ENCODE results near the gene OTUD5. TPM values are rescaled to one million over a fixed set of nuclear protein-coding genes. Genes with fewer than 3 reads are reported as not detected.
A peak's percentile ranks its signal among the peaks of the same experiment; 100 is the strongest.

OTUD5 gene
- total RNA-seq, 1 experiment from 2014 or later, result 52.6 TPM

GRCh38 chrX:48997455-48997854, 40.0 kb upstream of the OTUD5 start:
- H3K36me3 Mint-ChIP-seq, result peaks cover 48% of the 10 kb centered on the region
- POLR2A ChIA-PET, result no interaction called here
- no peak overlapping the region for H3K27ac Mint-ChIP-seq
- no peak overlapping the region for H3K4me3 Mint-ChIP-seq
- peaks cover 6% of the 10 kb centered on the region; the same call in 1 of the 2 replicates for H3K4me1 Mint-ChIP-seq
- DNase-seq (ENCODE audit: low spot score) (no peak), ATAC-seq (no peak)
- CTCF ChIA-PET, result no interaction called here
- H3K27me3 Mint-ChIP-seq (ENCODE audit: low read depth), result no peaks in the 10 kb centered on the region
- no peak for TF ChIP-seq AFF4 (CRISPR knock-in tag; IDR thresholded peaks at IDR 0.05; ENCODE audit: borderline replicate concordance)
- H3K9me3 Mint-ChIP-seq, result no peaks in the 10 kb centered on the region

GRCh38 chrX:48996969-48997368, 39.6 kb upstream of the OTUD5 start:
- H3K4me3 Mint-ChIP-seq, result no peak overlapping the region
- no peak overlapping the region for H3K27ac Mint-ChIP-seq
- peaks cover 6% of the 10 kb centered on the region; the same call in 1 of the 2 replicates for H3K4me1 Mint-ChIP-seq
- H3K27me3 Mint-ChIP-seq (ENCODE audit: low read depth), result no peaks in the 10 kb centered on the region
- H3K9me3 Mint-ChIP-seq, result no peaks in the 10 kb centered on the region
- ATAC-seq (no peak), DNase-seq (ENCODE audit: low spot score) (peak; percentile 41)
- CTCF ChIA-PET, result no interaction called here
- no peak for TF ChIP-seq KAT7 (CRISPR knock-in tag; IDR thresholded peaks at IDR 0.05; ENCODE audit: borderline replicate concordance)
- POLR2A ChIA-PET, result no interaction called here
- peaks cover 51% of the 10 kb centered on the region for H3K36me3 Mint-ChIP-seq

GRCh38 chrX:48992341-48992740, 34.9 kb upstream of the OTUD5 start:
- ChIA-PET POLR2A (no interaction called here), CTCF (no interaction called here)
- no peak overlapping the region for H3K4me3 Mint-ChIP-seq
- H3K4me1 Mint-ChIP-seq, result no peaks in the 10 kb centered on the region
- no peak for ATAC-seq
- H3K27me3 Mint-ChIP-seq (ENCODE audit: low read depth), result no peaks in the 10 kb centered on the region
- DNase-seq (ENCODE audit: low spot score), result no peak
- H3K27ac Mint-ChIP-seq, result no peak overlapping the region
- H3K36me3 Mint-ChIP-seq, result peaks cover 56% of the 10 kb centered on the region
- no peaks in the 10 kb centered on the region for H3K9me3 Mint-ChIP-seq
- TF ChIP-seq AFF4 (CRISPR knock-in tag; IDR thresholded peaks at IDR 0.05; ENCODE audit: borderline replicate concordance) (no peak), ATF3 (CRISPR knock-in tag; conservative IDR thresholded peaks at IDR 0.05) (no peak), USF2 (CRISPR knock-in tag; IDR thresholded peaks at IDR 0.05) (no peak), NFATC4 (CRISPR knock-in tag; IDR thresholded peaks at IDR 0.05) (no peak), CTCF (IDR thresholded peaks at IDR 0.05) (no peak), ATF6 (CRISPR knock-in tag; IDR thresholded peaks at IDR 0.05) (no peak), SMAD4 (CRISPR knock-in tag; IDR thresholded peaks at IDR 0.05) (no peak), ZNF532 (CRISPR knock-in tag; IDR thresholded peaks at IDR 0.05; ENCODE audit: borderline replicate concordance) (no peak), ZNF219 (CRISPR knock-in tag; IDR thresholded peaks at IDR 0.05; ENCODE audit: borderline replicate concordance) (no peak), PREB (CRISPR knock-in tag; IDR thresholded peaks at IDR 0.05; ENCODE audit: borderline replicate concordance) (no peak), GTF2I (CRISPR knock-in tag; conservative IDR thresholded peaks at IDR 0.05) (no peak), KAT7 (CRISPR knock-in tag; IDR thresholded peaks at IDR 0.05; ENCODE audit: borderline replicate concordance) (no peak)
